Glutamatergic neuron (in vitro differentiated cells): ENCODE data around the gene TSC22D1. TPM values are rescaled to one million over a fixed set of nuclear protein-coding genes. Genes with fewer than 3 reads are reported as not detected.

Experiments used
- DNase-seq: peaks from one replicate; pipeline ENCODE4 v3.0.0; 2022
- H3K27ac Mint-ChIP-seq: one replicate; pipeline ENCODE4 v1.8.0; 2020; ENCODE audit warnings: mild to moderate bottlenecking, mixed read lengths, inconsistent platforms; ENCODE audit not compliant: unreplicated experiment
- H3K27me3 Mint-ChIP-seq: one replicate; pipeline ENCODE4 v1.8.0; 2020; ENCODE audit warnings: mild to moderate bottlenecking, moderate library complexity, mixed read lengths, inconsistent platforms; ENCODE audit not compliant: unreplicated experiment
- H3K36me3 Mint-ChIP-seq: one replicate; pipeline ENCODE4 v1.8.0; 2020; ENCODE audit warnings: mild to moderate bottlenecking, mixed read lengths, inconsistent platforms; ENCODE audit not compliant: unreplicated experiment
- H3K4me1 Mint-ChIP-seq: one replicate; pipeline ENCODE4 v1.8.0; 2020; ENCODE audit warnings: mild to moderate bottlenecking, low read depth, mixed read lengths, inconsistent platforms; ENCODE audit not compliant: unreplicated experiment
- H3K4me3 Mint-ChIP-seq: one replicate; pipeline ENCODE4 v1.8.0; 2020; ENCODE audit warnings: mild to moderate bottlenecking, mixed read lengths, inconsistent platforms; ENCODE audit not compliant: unreplicated experiment
- H3K9me3 Mint-ChIP-seq: one replicate; pipeline ENCODE4 v1.8.0; 2020; ENCODE audit warnings: mild to moderate bottlenecking, moderate library complexity, mixed read lengths, inconsistent platforms; ENCODE audit not compliant: unreplicated experiment
- total RNA-seq: library from RNA; stranded (reverse); fragmentation: NEBNext Ultra II Directional; extraction: Animal tissue kit (Norgen Biotek cat#: 25700); gene quantifications from one replicate; pipeline ENCODE4 v1.2.1, GENCODE V29; 2021; ENCODE audit not compliant: unreplicated experiment
- TF ChIP-seq, protein P1 (sequence below): fragments of 200-600 bp; sonication (generic); IDR thresholded peaks from one replicate; pipeline ENCODE4 v1.5.0; 2021; ENCODE audit not compliant: partially characterized antibody, unreplicated experiment

Gene TSC22D1
- total RNA-seq, 1 donor from 2014 or later = 111 TPM

DNA sequence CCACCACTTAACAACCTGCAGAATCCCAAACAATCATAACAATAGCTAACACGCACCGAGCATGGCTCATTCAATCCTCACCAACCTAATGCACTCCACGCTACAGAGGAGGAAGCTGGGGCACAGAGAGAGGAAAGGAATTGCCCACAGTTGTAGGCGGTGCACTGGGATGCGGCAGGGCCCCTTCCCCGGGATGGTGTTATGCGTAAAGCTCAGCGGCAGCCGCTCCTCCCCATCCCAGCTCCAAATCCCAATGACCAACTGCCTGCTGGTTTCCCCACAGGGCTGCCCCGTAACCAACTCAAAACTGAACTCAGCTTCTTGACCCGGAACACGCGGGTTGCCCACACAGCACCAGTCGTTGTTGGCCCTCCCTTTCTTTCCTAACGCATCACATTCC, 160.3 kb downstream of the TSC22D1 start:
- peaks cover 3% of the 10 kb centered on the region for H3K9me3 Mint-ChIP-seq
- no peak overlapping the region for H3K4me3 Mint-ChIP-seq
- no peak overlapping the region for H3K27ac Mint-ChIP-seq
- TF ChIP-seq, protein P1, sequence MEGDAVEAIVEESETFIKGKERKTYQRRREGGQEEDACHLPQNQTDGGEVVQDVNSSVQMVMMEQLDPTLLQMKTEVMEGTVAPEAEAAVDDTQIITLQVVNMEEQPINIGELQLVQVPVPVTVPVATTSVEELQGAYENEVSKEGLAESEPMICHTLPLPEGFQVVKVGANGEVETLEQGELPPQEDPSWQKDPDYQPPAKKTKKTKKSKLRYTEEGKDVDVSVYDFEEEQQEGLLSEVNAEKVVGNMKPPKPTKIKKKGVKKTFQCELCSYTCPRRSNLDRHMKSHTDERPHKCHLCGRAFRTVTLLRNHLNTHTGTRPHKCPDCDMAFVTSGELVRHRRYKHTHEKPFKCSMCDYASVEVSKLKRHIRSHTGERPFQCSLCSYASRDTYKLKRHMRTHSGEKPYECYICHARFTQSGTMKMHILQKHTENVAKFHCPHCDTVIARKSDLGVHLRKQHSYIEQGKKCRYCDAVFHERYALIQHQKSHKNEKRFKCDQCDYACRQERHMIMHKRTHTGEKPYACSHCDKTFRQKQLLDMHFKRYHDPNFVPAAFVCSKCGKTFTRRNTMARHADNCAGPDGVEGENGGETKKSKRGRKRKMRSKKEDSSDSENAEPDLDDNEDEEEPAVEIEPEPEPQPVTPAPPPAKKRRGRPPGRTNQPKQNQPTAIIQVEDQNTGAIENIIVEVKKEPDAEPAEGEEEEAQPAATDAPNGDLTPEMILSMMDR = no peak
- H3K27me3 Mint-ChIP-seq = peaks cover 5% of the 10 kb centered on the region
- H3K36me3 Mint-ChIP-seq = no peaks in the 10 kb centered on the region
- peaks cover 7% of the 10 kb centered on the region for H3K4me1 Mint-ChIP-seq
- no peak for DNase-seq

DNA sequence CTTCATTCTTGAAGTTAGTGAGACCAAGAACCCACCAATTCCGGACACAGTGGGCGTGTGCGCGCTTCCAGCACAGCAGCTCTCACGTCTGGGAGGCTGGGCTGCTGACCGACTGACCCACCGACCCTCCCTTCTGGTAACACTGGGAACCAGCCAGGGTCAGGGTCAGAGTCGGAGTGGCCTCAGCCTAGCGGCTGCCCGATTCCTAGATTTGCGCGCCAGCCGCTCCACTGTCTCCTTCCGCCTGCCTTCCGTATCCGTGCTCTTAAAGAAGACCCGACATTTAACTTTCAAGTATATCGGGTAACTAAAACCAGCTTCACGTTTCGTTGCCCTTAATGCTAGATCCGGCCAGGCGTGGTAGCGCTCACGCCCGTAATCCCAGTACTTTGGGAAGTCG, 161.4 kb downstream of the TSC22D1 start:
- DNase-seq = no peak
- Mint-ChIP-seq H3K4me3 (no peak overlapping the region), H3K36me3 (no peaks in the 10 kb centered on the region), H3K27ac (no peak overlapping the region), H3K9me3 (peaks cover 3% of the 10 kb centered on the region), H3K27me3 (peaks cover 6% of the 10 kb centered on the region), H3K4me1 (peaks cover 6% of the 10 kb centered on the region)
- TF ChIP-seq, protein P1 = no peak

DNA sequence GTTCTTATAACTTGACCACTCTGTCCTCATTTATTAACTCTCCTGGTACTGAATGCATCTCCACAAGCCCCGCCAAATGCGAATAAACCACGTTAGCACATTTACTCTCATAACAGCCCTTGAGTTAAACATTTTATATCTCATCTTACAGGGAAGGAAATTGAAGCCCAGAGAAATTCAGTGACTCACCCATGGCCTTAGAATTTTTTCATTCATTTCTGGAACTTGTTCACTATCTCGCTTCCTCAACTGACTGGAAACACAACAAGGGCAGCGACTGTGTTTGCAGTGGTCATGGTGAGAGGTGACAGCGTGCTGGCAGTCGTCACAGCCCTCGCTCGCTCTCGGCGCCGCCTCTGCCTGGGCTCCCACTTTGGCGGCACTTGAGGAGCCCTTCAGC, 163.0 kb downstream of the TSC22D1 start:
- H3K27ac Mint-ChIP-seq = no peak overlapping the region
- H3K4me3 Mint-ChIP-seq = no peak overlapping the region
- TF ChIP-seq, protein P1 = no peak
- DNase-seq = no peak
- no peaks in the 10 kb centered on the region for H3K36me3 Mint-ChIP-seq
- peaks cover 6% of the 10 kb centered on the region for H3K4me1 Mint-ChIP-seq
- peaks cover 6% of the 10 kb centered on the region for H3K27me3 Mint-ChIP-seq
- peaks cover 3% of the 10 kb centered on the region for H3K9me3 Mint-ChIP-seq

DNA sequence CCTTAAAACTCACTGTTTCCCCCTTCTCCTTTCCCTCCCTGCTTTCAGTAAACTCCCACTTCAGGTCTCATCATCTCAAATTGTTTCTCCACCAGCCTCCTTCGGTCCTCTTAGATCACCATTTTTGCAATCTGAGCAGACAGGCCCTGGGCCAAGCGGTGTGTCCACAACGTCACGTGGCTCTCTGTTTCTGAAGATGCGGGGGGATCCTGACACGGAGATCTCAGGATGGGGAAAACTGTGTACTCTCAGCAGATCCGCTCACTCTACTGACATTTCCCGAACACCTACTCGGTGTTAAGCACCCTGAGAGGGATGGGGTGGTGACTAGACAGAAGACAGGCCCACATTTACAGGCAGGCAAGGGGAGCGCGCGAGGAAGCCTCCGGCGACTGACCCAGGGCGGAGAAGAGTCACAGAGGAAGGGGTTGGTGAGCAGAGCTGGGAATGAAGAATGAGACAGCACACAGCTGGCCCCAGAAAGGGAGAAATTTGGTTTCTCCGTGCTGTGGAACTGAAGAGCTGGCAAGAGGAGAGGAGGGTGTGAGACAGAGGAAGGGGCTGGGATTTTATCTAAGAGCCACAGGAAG, 163.7 kb downstream of the TSC22D1 start:
- no peak for DNase-seq
- H3K36me3 Mint-ChIP-seq = no peaks in the 10 kb centered on the region
- H3K9me3 Mint-ChIP-seq = peaks cover 3% of the 10 kb centered on the region
- H3K27ac Mint-ChIP-seq = no peak overlapping the region
- no peak overlapping the region for H3K4me3 Mint-ChIP-seq
- peaks cover 6% of the 10 kb centered on the region for H3K27me3 Mint-ChIP-seq
- TF ChIP-seq, protein P1 = no peak
- peaks cover 6% of the 10 kb centered on the region for H3K4me1 Mint-ChIP-seq

DNA sequence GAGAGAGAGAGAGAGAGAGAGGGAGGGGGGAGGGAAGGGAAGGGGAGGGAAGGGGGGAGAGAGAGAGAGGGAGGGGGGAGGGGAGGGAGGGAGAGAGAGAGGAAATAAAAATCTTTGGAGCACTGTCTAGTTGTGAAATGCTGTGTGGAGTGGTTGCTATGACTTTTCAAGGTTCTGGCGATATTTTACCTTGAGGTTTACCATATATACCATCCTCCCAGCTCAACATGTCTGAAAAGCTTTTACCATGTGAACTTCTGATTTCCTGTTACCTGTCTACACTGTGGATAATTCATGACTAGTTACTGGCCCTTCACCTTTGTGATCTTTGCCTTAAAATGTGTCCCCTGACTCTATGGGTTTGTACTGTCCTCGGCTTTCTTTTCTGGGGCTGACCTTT, 164.3 kb downstream of the TSC22D1 start:
- DNase-seq = no peak
- peaks cover 8% of the 10 kb centered on the region for H3K27me3 Mint-ChIP-seq
- H3K4me1 Mint-ChIP-seq = peaks cover 6% of the 10 kb centered on the region
- peaks cover 3% of the 10 kb centered on the region for H3K9me3 Mint-ChIP-seq
- no peaks in the 10 kb centered on the region for H3K36me3 Mint-ChIP-seq
- no peak overlapping the region for H3K27ac Mint-ChIP-seq
- no peak overlapping the region for H3K4me3 Mint-ChIP-seq
- TF ChIP-seq, protein P1 = no peak
